ENCODE measurements around the gene GBP7. TPM values are rescaled to one million over a fixed set of nuclear protein-coding genes. Genes with fewer than 3 reads are reported as not detected.

GBP7 gene
- total and polyA plus RNA-seq, 12 donors: 0.14 to 3.2 (median 0.46) TPM; not detected in 2

DNA sequence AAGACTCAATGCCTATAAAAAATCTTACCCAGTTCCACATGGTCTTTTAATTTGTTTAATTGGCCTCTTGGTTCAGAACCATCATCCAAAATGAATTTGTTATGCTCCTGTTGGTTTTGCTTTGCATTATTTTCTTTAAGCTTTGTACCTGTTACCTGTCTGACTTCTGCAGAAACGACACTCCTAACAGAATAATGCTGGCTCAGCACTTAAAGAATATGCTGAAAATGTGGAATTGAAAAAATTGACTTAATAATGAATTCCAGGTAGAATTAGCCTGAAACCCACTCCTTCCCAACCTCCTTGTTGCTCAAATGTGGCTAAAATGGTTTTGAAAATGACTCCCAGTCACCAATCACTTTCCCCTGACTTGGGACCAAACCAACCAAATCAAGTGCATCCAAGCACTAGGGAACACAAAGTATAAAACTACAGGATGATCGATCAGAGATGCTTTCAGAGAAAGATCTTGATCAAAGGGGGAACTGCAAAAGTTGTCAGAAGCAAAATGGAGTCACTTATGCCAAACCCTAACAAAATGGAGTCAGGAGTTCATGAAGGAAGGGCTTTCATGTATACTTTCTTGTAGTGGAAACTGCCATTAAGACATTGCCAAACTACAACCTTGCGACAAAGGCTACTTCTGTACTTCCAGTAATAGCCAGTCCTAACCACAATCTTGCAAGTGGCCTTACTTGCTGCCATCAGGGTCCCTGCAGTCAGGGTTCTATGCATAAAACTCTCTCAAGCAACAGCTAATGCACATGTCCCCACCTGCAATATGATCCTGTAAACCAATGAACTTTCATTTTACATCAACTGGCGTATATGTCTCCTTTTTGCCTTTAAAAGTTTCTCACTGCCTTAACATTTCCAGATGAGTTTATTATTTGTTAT lies 5.4 kb downstream of the GBP7 start:
- intact Hi-C loops (cut with DNase I): no loop called here
- Histone ChIP-seq H3K4me1 (replicated peaks in 1 of 2) (peaks cover 0 to 4% of the 10 kb centered on the region in 2 donors), H3K27ac (no peak overlapping the region), H3K27me3 (no peaks in the 10 kb centered on the region), H3K9me3 (replicated peaks in 1 of 3) (no peaks in the 10 kb centered on the region), H3K4me3 (no peak overlapping the region), H3K36me3 (replicated peaks in 1 of 2) (no peaks in the 10 kb centered on the region)
- WGBS, 4 donors: 83 to 95% (median 88%) methylated on average over 4 of the region's 4 CpGs
- no peak for TF ChIP-seq POLR2A (IDR thresholded peaks at IDR 0.05)
- no peak for TF ChIP-seq CTCF (IDR thresholded peaks at IDR 0.05)
- no peak for DNase-seq

- intact Hi-C loops (cut with DNase I): no loop called here
- no peaks in the 10 kb centered on the region for H3K36me3 ChIP-seq (replicated peaks in 1 of 2)
- H3K9me3 ChIP-seq (replicated peaks in 1 of 3): no peaks in the 10 kb centered on the region
- H3K4me1 ChIP-seq (replicated peaks in 1 of 2): peaks cover 0 to 4% of the 10 kb centered on the region in 2 donors
- no peak overlapping the region for H3K27ac ChIP-seq
- H3K4me3 ChIP-seq: no peak overlapping the region
- 34 to 53% (median 43%) methylated on average over 2 of the region's 2 CpGs for WGBS, 4 donors
- no peak for DNase-seq
- H3K27me3 ChIP-seq: no peaks in the 10 kb centered on the region
- no peak for TF ChIP-seq CTCF (IDR thresholded peaks at IDR 0.05)
- TF ChIP-seq POLR2A (IDR thresholded peaks at IDR 0.05): no peak
Observed at GRCh38 chr1:89169166-89169565, 6.6 kb downstream of the GBP7 start.

GRCh38 chr1:89167590-89168230 lies 8.1 kb downstream of the GBP7 start:
- Histone ChIP-seq H3K27ac (no peak overlapping the region), H3K4me1 (replicated peaks in 1 of 2) (peaks cover 0 to 4% of the 10 kb centered on the region in 2 donors), H3K36me3 (replicated peaks in 1 of 2) (no peaks in the 10 kb centered on the region), H3K4me3 (no peak overlapping the region), H3K27me3 (no peaks in the 10 kb centered on the region), H3K9me3 (replicated peaks in 1 of 3) (no peaks in the 10 kb centered on the region)
- intact Hi-C loops (cut with DNase I): no loop called here
- TF ChIP-seq POLR2A (IDR thresholded peaks at IDR 0.05) (no peak), CTCF (IDR thresholded peaks at IDR 0.05) (no peak)
- 76 to 90% (median 79%) methylated on average over 2 of the region's 2 CpGs for WGBS, 4 donors
- DNase-seq: no peak

GRCh38 chr1:89166705-89167104 lies 9.1 kb downstream of the GBP7 start:
- no peak overlapping the region for H3K27ac ChIP-seq
- no peaks in the 10 kb centered on the region for H3K9me3 ChIP-seq (replicated peaks in 1 of 3)
- H3K4me1 ChIP-seq (replicated peaks in 1 of 2): peaks cover 0 to 4% of the 10 kb centered on the region in 2 donors
- WGBS, 4 donors: 59 to 83% (median 75%) methylated on average over 1 of the region's 1 CpG
- H3K27me3 ChIP-seq: no peaks in the 10 kb centered on the region
- H3K4me3 ChIP-seq: no peak overlapping the region
- TF ChIP-seq CTCF (IDR thresholded peaks at IDR 0.05): no peak
- no peak for TF ChIP-seq POLR2A (IDR thresholded peaks at IDR 0.05)
- no peak for DNase-seq
- intact Hi-C loops (cut with DNase I): no loop called here
- H3K36me3 ChIP-seq (replicated peaks in 1 of 2): no peaks in the 10 kb centered on the region
